ENCODE measurements around the gene CYP2W1. TPM values are rescaled to one million over a fixed set of nuclear protein-coding genes. Genes with fewer than 3 reads are reported as not detected.

Gene CYP2W1
- total and polyA plus RNA-seq, 2 donors (not counting 3 experiments of a cell fraction or from before 2014, with no cell fraction given), result not detected

- no peaks in the 10 kb centered on the region for H3K9me1 ChIP-seq (replicated peaks; ENCODE audit: control insufficient read depth, extremely low read depth, insufficient read depth, low read length)
- no peaks in the 10 kb centered on the region for H3K36me3 ChIP-seq (ENCODE audit: control insufficient read depth in 2 of 2, extremely low read depth in 1 of 2, insufficient read depth in 2 of 2, low read length in 2 of 2)
- H3K27me3 ChIP-seq (ENCODE audit: control insufficient read depth in 2 of 2, insufficient read depth in 2 of 2, low read length in 2 of 2), result no peaks in the 10 kb centered on the region
- H3K79me2 ChIP-seq (ENCODE audit: control insufficient read depth, insufficient read depth, low read length), result no peaks in the 10 kb centered on the region
- intact Hi-C loops (cut with micrococcal nuclease), result no loop called here
- FAIRE-seq (no peak), DNase-seq (ENCODE audit: low read depth, low spot score) (no peak)
- H3K27ac ChIP-seq (ENCODE audit: insufficient read depth, low read depth, low read length), result no peak overlapping the region
- no peaks in the 10 kb centered on the region for H4K20me1 ChIP-seq (replicated peaks; ENCODE audit: control insufficient read depth, extremely low read depth, insufficient read depth, low read length)
- ChIA-PET POLR2A (no interaction called here), CTCF (interaction anchor here (0.6 to 2.3 kb wide), 6 partner anchors 13 to 189 kb away, joined by 3 to 21 read pairs (median 4); partner anchors contain the start of genes COX19 and GPR146)
- H3K9me3 ChIP-seq (replicated peaks; ENCODE audit: control insufficient read depth, insufficient read depth, low read length), result no peaks in the 10 kb centered on the region
- no peak overlapping the region for H3K4me3 ChIP-seq (replicated peaks in 1 of 3; ENCODE audit: insufficient read depth in 1 of 3, low read depth in 1 of 3, low read length in 3 of 3)
- H3K9ac ChIP-seq (replicated peaks; ENCODE audit: extremely low read depth, insufficient read depth, low read length), result no peak overlapping the region
- peaks cover 2% of the 10 kb centered on the region for H3K4me1 ChIP-seq (ENCODE audit: control insufficient read depth, extremely low read depth, insufficient read depth, low read length)
- no peak for TF ChIP-seq EZH2 (IDR thresholded peaks at IDR 0.05; ENCODE audit: borderline replicate concordance, low read depth, low read length, severe bottlenecking)
- TF ChIP-seq MAX (IDR thresholded peaks at IDR 0.05; ENCODE audit: insufficient read depth, insufficient read length), result no peak
- TF ChIP-seq POLR2A (IDR thresholded peaks at IDR 0.05; ENCODE audit: low read depth, low read length), result no peak
- no peak for TF ChIP-seq MYC (IDR thresholded peaks at IDR 0.05; ENCODE audit: low read depth, low read length)
- TF ChIP-seq FOS (IDR thresholded peaks at IDR 0.05; ENCODE audit: borderline replicate concordance, insufficient read depth, low read length), result no peak
- TF ChIP-seq POLR2AphosphoS5 (IDR thresholded peaks at IDR 0.05; ENCODE audit: insufficient read depth, low read depth, low read length), result no peak
- TF ChIP-seq JUN (IDR thresholded peaks at IDR 0.05; ENCODE audit: borderline replicate concordance, insufficient read depth, insufficient read length, low read depth), result no peak
- TF ChIP-seq CTCF (IDR thresholded peaks at IDR 0.05; ENCODE audit: extremely low read depth in 1 of 2, insufficient read depth in 1 of 2, low read depth in 1 of 2, low read length in 2 of 2), result no peak
- H2AFZ ChIP-seq (ENCODE audit: low read depth, low read length), result no peak overlapping the region
- no TSS peak for BruUV-seq (replicated peaks)
- H3K4me2 ChIP-seq (ENCODE audit: insufficient read depth, low read length), result no peak overlapping the region
- dilution Hi-C loops (cut with MboI; ENCODE audit: extremely low pct_ligation_motif_present, low sequenced_read_pairs), result no loop called here
Observed at GRCh38 chr7:987909-988308, 4.9 kb downstream of the CYP2W1 start.

Measured in endothelial cell of umbilical vein (primary cell).